Aorta (tissue), 5 donors: Measurements from ENCODE around the gene AP5Z1. TPM values are rescaled to one million over a fixed set of nuclear protein-coding genes. Genes with fewer than 3 reads are reported as not detected.

ENCODE experiments used
- ATAC-seq: fragments of 200-7000 bp; cut with Tn5 transposase; one replicate; pipeline ENCODE4 v1.9.1; 2022; ENCODE audit warnings: moderate library complexity; ENCODE audit not compliant: low FRiP score
- DNase-seq, 2 donors: peaks; one replicate each; pipeline ENCODE4 v3.0.0-alpha.2; 2020
- H3K27ac ChIP-seq, 2 donors: one replicate each; pipeline ENCODE4 v1.5.1; 2013; ENCODE audit warnings: low read length in 2 of 2, mild to moderate bottlenecking in 2 of 2, moderate library complexity in 2 of 2, control low read depth in 1 of 2, inconsistent platforms in 1 of 2, low read depth in 1 of 2
- H3K27me3 ChIP-seq, 2 donors: one replicate each; pipeline ENCODE4 v1.6.1; 2013; ENCODE audit warnings: control low read depth in 1 of 2, low read length in 1 of 2, mild to moderate bottlenecking in 1 of 2, moderate library complexity in 1 of 2; ENCODE audit not compliant: insufficient read depth in 2 of 2, control insufficient read depth in 1 of 2
- H3K36me3 ChIP-seq, 2 donors: one replicate each; pipeline ENCODE4 v1.6.1; 2013; ENCODE audit warnings: control low read depth in 1 of 2, low read length in 1 of 2, mild to moderate bottlenecking in 1 of 2; ENCODE audit not compliant: insufficient read depth in 2 of 2, control insufficient read depth in 1 of 2
- H3K4me1 ChIP-seq, 2 donors: one replicate each; pipeline ENCODE4 v1.6.1; 2013; ENCODE audit warnings: low read length in 2 of 2, control low read depth in 1 of 2, mild to moderate bottlenecking in 1 of 2, moderate library complexity in 1 of 2; ENCODE audit not compliant: insufficient read depth in 2 of 2, control insufficient read depth in 1 of 2
- H3K4me3 ChIP-seq, 2 donors: one replicate each; pipeline ENCODE4 v1.5.1; 2013; ENCODE audit warnings: low read length in 2 of 2, control low read depth in 1 of 2, mild to moderate bottlenecking in 1 of 2
- H3K9me3 ChIP-seq: one replicate; pipeline ENCODE4 v1.6.1; 2013; ENCODE audit warnings: mild to moderate bottlenecking, low read length; ENCODE audit not compliant: control insufficient read depth
- WGBS, 2 donors: extraction: QIAGEN DNeasy Blood & Tissue Kit; methylation state at CpG; one replicate each; pipeline ENCODE4 v1.1.7; 2013; 5-methylcytosine and 5-hydroxymethylcytosine counted together
- intact Hi-C, 2 donors: fragments of 100-400 bp; cut with DNase I; formaldehyde crosslinking; loops; one replicate each; pipeline versions ENCODE4 v1.14.2 to v1.15.0; 2022
- long read RNA-seq, 2 donors: library from polyadenylated mRNA; unstranded; transcript quantifications; one replicate each; pipeline ENCODE4 v2.0.0, GENCODE V29; 2020 to 2021
- polyA plus RNA-seq, 2 donors: library from polyadenylated mRNA; stranded (reverse); fragments of 200-250 nt; gene quantifications; one replicate each; pipeline ENCODE4 v1.2.3, GENCODE V29; 2013
- total RNA-seq, 2 donors: library from RNA; stranded (reverse); fragmentation: NEBNext Ultra II Directional; extraction: Animal tissue kit (Norgen Biotek cat#: 25700); gene quantifications; one replicate each; pipeline ENCODE4 v1.2.1, GENCODE V29; 2021
- donor health status: healthy with polysubstance abuse.
- donor health status: Bipolar disorder and iron deficiency.
- donor health status: DM: no; HTN: no; CAD: no.
- donor health status: DM: no; HTN: no; CAD: no.
- donor health status: DM: yes; HTN: yes; CAD: no.

Gene AP5Z1
- total RNA-seq (10 to 100 TPM; 30.7 to 45.3 TPM), polyA plus RNA-seq (10 to 100 TPM; 12.5 to 99.9 TPM)
- long read RNA-seq, donor 1, transcript AP5Z1-201 (17 exons, 2,889 nt): major isoform, 38 of 95 reads
- long read RNA-seq, donor 1, transcript AP5Z1-209 (16 exons, 2,667 nt): minor isoform, 10 of 95 reads
- long read RNA-seq, donor 1, partial matches to known transcripts: 30 of 95 reads
- long read RNA-seq, donor 1, other reads (novel, unspliced or antisense): 17 of 95 reads
- long read RNA-seq, donor 2, transcript AP5Z1-201 (17 exons, 2,889 nt): major isoform, 17 of 43 reads
- long read RNA-seq, donor 2, partial matches to known transcripts: 8 of 43 reads
- long read RNA-seq, donor 2, other reads (novel, unspliced or antisense): 12 of 43 reads

- no peaks in the 10 kb centered on the region for H3K4me1 ChIP-seq
- H3K27ac ChIP-seq: peak within 1 kb of the TSS; percentile 47 to 61
- ATAC-seq (peak; percentile 97), DNase-seq (peak; percentile 98 to 99)
- no peaks in the 10 kb centered on the region for H3K27me3 ChIP-seq
- WGBS, 2 donors: 0% methylated on average over 55 of the region's 55 CpGs
- H3K4me3 ChIP-seq: peak within 1 kb of the TSS; percentile 57 to 91
- H3K36me3 ChIP-seq: no peaks in the 10 kb centered on the region
- intact Hi-C loops: no loop called here
- no peaks in the 10 kb centered on the region for H3K9me3 ChIP-seq
Observed at GRCh38 chr7:4775250-4775847, at the start of gene AP5Z1. AP5Z1 (plus strand) TSS chr7:4775623; CDS start chr7:4775716, 93 bp downstream.

GRCh38 chr7:4725850-4726450 is 49.5 kb upstream of the AP5Z1 start:
- intact Hi-C loops: loop anchor here in 1 of 2 donors (1.0 to 5.0 kb wide), 2 partner anchors 19 to 34 kb away; no protein-coding TSS in a partner anchor

GRCh38 chr7:4726566-4726965 is 48.9 kb upstream of the AP5Z1 start:
- intact Hi-C loops: loop anchor here in 1 of 2 donors (5.0 kb wide), 1 partner anchor 34 kb away; no protein-coding TSS in a partner anchor
- Histone ChIP-seq H3K27me3 (no peaks in the 10 kb centered on the region), H3K4me1 (no peaks in the 10 kb centered on the region), H3K36me3 (no peaks in the 10 kb centered on the region), H3K4me3 (no peak overlapping the region), H3K9me3 (no peaks in the 10 kb centered on the region), H3K27ac (peak overlapping the region in 1 of 2 donors; percentile 43)
- 92 to 94% methylated on average over 9 of the region's 9 CpGs for WGBS, 2 donors
- ATAC-seq (no peak), DNase-seq (no peak)

More at GRCh38 chr7:4725850-4726450, 49.5 kb upstream of the AP5Z1 start:
- Histone ChIP-seq H3K4me3 (peak overlapping the region in 1 of 2 donors; percentile 44), H3K27ac (peak overlapping the region in 1 of 2 donors; percentile 76), H3K36me3 (no peaks in the 10 kb centered on the region), H3K4me1 (no peaks in the 10 kb centered on the region), H3K27me3 (no peaks in the 10 kb centered on the region), H3K9me3 (no peaks in the 10 kb centered on the region)
- no peak for DNase-seq
- 23 to 24% methylated on average over 15 of the region's 15 CpGs for WGBS, 2 donors
- peak; percentile 13 for ATAC-seq

GRCh38 chr7:4727914-4728705 is 47.3 kb upstream of the AP5Z1 start:
- H3K27ac ChIP-seq: no peak overlapping the region
- H3K36me3 ChIP-seq: no peaks in the 10 kb centered on the region
- no peaks in the 10 kb centered on the region for H3K27me3 ChIP-seq
- H3K4me3 ChIP-seq: no peak overlapping the region
- DNase-seq (no peak), ATAC-seq (no peak)
- WGBS, 2 donors: 87 to 89% methylated on average over 20 of the region's 20 CpGs
- intact Hi-C loops: loop anchor here in 1 of 2 donors (5.0 kb wide), 1 partner anchor 36 kb away; no protein-coding TSS in a partner anchor
- no peaks in the 10 kb centered on the region for H3K9me3 ChIP-seq
- no peaks in the 10 kb centered on the region for H3K4me1 ChIP-seq

GRCh38 chr7:4729266-4729665 is 46.2 kb upstream of the AP5Z1 start:
- no peak for ATAC-seq
- Histone ChIP-seq H3K27ac (no peak overlapping the region), H3K4me3 (no peak overlapping the region), H3K9me3 (no peaks in the 10 kb centered on the region), H3K27me3 (no peaks in the 10 kb centered on the region), H3K36me3 (no peaks in the 10 kb centered on the region), H3K4me1 (no peaks in the 10 kb centered on the region)
- 86 to 88% methylated on average over 18 to 19 of the region's 19 CpGs for WGBS, 2 donors
- intact Hi-C loops: loop anchor here in 1 of 2 donors (5.0 kb wide), 1 partner anchor 37 kb away; no protein-coding TSS in a partner anchor
- DNase-seq: no peak

- intact Hi-C loops: no loop called here
- no peaks in the 10 kb centered on the region for H3K4me1 ChIP-seq
- 84 to 85% methylated on average over 19 of the region's 19 CpGs for WGBS, 2 donors
Observed at GRCh38 chr7:4730276-4730675, 45.1 kb upstream of the AP5Z1 start.

GRCh38 chr7:4730971-4731370 is 44.5 kb upstream of the AP5Z1 start:
- Histone ChIP-seq H3K27ac (no peak overlapping the region), H3K9me3 (no peaks in the 10 kb centered on the region), H3K4me1 (no peaks in the 10 kb centered on the region), H3K4me3 (no peak overlapping the region), H3K36me3 (no peaks in the 10 kb centered on the region), H3K27me3 (no peaks in the 10 kb centered on the region)
- intact Hi-C loops: no loop called here
- WGBS, 2 donors: 64 to 69% methylated on average over 10 of the region's 10 CpGs
- DNase-seq (no peak), ATAC-seq (no peak)

More at GRCh38 chr7:4730276-4730675, 45.1 kb upstream of the AP5Z1 start:
- Histone ChIP-seq H3K4me3 (no peak overlapping the region), H3K27ac (no peak overlapping the region), H3K36me3 (no peaks in the 10 kb centered on the region), H3K27me3 (no peaks in the 10 kb centered on the region), H3K9me3 (no peaks in the 10 kb centered on the region)
- ATAC-seq: no peak
- DNase-seq: no peak

GRCh38 chr7:4731803-4732202 is 43.6 kb upstream of the AP5Z1 start:
- Histone ChIP-seq H3K9me3 (no peaks in the 10 kb centered on the region), H3K27me3 (no peaks in the 10 kb centered on the region), H3K27ac (no peak overlapping the region), H3K4me1 (no peaks in the 10 kb centered on the region), H3K4me3 (no peak overlapping the region), H3K36me3 (no peaks in the 10 kb centered on the region)
- DNase-seq (no peak), ATAC-seq (no peak)
- WGBS, 2 donors: 95% methylated on average over 16 of the region's 16 CpGs
- intact Hi-C loops: no loop called here
